GM06990 (cell line): ENCODE results near the gene NAT9.

Source experiments
- DNase-seq: peaks from one replicate; pipeline ENCODE4 v3.0.0-alpha.2; 2011; ENCODE audit not compliant: insufficient read length; ENCODE audit errors: extremely low read depth
- H3K27me3 ChIP-seq: replicated peaks from 2 replicates; pipeline ENCODE4 v1.6.0; 2011; ENCODE audit warnings: low read length; ENCODE audit not compliant: control insufficient read depth, insufficient read depth
- H3K36me3 ChIP-seq: 2 replicates; pipeline ENCODE4 v1.5.1; 2011; ENCODE audit warnings: low read length; ENCODE audit not compliant: control insufficient read depth, insufficient read depth
- H3K4me3 ChIP-seq: replicated peaks from 2 replicates; pipeline ENCODE4 v1.5.1; 2011; ENCODE audit warnings: low read depth, mild to moderate bottlenecking, control low read depth, low read length
- CTCF ChIP-seq: IDR thresholded peaks from 2 replicates; pipeline ENCODE4 v1.5.1; 2011; ENCODE audit warnings: low read length, control low read depth, mild to moderate bottlenecking, inconsistent platforms; ENCODE audit not compliant: insufficient read depth, poor library complexity, severe bottlenecking

Gene NAT9

GRCh38 chr17:74730491-74731346 lies 45.4 kb downstream of the NAT9 start:
- no peak for DNase-seq
- Histone ChIP-seq H3K27me3 (no peaks in the 10 kb centered on the region), H3K4me3 (no peak overlapping the region), H3K36me3 (no peaks in the 10 kb centered on the region)
- TF ChIP-seq CTCF: no peak

GRCh38 chr17:74729866-74730265 lies 46.3 kb downstream of the NAT9 start:
- TF ChIP-seq CTCF: no peak
- Histone ChIP-seq H3K4me3 (no peak overlapping the region), H3K36me3 (no peaks in the 10 kb centered on the region), H3K27me3 (no peaks in the 10 kb centered on the region)
- no peak for DNase-seq

DNA sequence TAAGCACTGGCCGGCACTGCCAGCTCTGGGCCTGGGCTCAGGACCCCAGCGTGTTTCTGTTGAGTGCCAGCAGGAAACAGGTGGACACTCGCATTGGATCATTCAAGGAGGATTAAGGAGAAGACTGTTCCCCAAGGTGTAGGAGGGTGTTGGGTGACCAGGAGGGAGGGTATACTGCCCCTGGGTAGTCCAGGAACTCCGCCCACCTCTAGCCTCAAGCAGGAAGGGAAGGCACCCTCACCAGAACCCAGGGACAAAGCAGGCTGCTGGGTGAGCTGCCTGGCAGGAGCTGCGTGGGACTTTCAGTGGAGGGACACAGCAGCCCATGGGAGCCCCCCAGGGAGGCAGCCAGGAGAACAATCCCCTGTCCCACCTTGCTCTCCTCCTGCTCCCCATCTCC lies 46.8 kb downstream of the NAT9 start:
- Histone ChIP-seq H3K27me3 (no peaks in the 10 kb centered on the region), H3K4me3 (no peak overlapping the region), H3K36me3 (no peaks in the 10 kb centered on the region)
- no peak for TF ChIP-seq CTCF
- no peak for DNase-seq

GRCh38 chr17:74728702-74729075 lies 47.5 kb downstream of the NAT9 start:
- H3K4me3 ChIP-seq: no peak overlapping the region
- no peaks in the 10 kb centered on the region for H3K36me3 ChIP-seq
- no peak for DNase-seq
- no peaks in the 10 kb centered on the region for H3K27me3 ChIP-seq
- no peak for TF ChIP-seq CTCF

DNA sequence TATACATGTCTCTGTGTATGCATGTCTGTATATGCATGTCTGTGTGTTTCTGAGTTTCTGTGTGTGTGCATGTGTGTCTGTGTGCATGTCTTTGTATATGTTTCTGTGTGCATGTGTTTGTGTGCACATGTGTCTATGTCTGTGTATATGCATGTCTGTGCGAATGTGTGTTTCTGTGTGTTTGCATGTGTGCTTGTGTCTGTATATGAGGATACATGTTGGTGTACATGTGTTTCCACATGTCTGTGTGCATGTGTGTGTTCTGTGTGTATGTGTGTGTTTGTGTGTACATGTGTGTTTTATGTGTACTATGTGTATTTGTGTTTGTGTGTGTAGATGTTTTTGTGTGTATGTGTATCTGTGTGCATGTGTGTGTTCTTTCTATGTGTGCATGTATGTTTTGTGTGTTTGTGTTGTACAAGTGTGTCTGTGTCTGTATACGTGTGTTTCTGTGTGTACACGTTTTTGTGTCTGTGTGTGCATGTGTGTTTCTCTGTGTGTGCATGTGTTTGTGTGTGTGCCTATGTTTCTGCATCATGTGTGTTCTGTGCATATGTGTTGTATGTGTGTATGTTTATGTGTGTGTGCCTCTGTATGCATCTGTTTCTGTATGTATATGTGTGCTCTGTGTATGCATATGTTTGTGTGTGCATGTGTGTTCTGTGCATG lies 48.0 kb downstream of the NAT9 start:
- no peaks in the 10 kb centered on the region for H3K27me3 ChIP-seq
- no peak overlapping the region for H3K4me3 ChIP-seq
- no peak for TF ChIP-seq CTCF
- no peaks in the 10 kb centered on the region for H3K36me3 ChIP-seq
- DNase-seq: no peak

- DNase-seq: no peak
- no peak for TF ChIP-seq CTCF
- Histone ChIP-seq H3K4me3 (no peak overlapping the region), H3K36me3 (no peaks in the 10 kb centered on the region), H3K27me3 (no peaks in the 10 kb centered on the region; the same call in 1 of the 2 replicates)
Observed at GRCh38 chr17:74725111-74725510, 51.0 kb downstream of the NAT9 start.
